Neuronal stem cell (in vitro differentiated cells): ENCODE data around the gene STX16.

Experiments
- DNase-seq: peaks from one replicate; pipeline ENCODE4 v3.0.0-alpha.2; 2013; ENCODE audit warnings: low spot score
- H2AFZ ChIP-seq: one replicate; pipeline ENCODE4 v1.6.1; 2013; ENCODE audit warnings: mild to moderate bottlenecking, low read length, inconsistent platforms
- H2AK5ac ChIP-seq: 2 replicates; pipeline ENCODE4 v1.6.1; 2013; ENCODE audit warnings: low read depth, mild to moderate bottlenecking, inconsistent platforms, low read length, moderate library complexity, mixed read lengths
- H2BK120ac ChIP-seq: 2 replicates; pipeline ENCODE4 v1.6.1; 2013; ENCODE audit warnings: low read depth, mild to moderate bottlenecking, inconsistent platforms, low read length, moderate library complexity, mixed read lengths
- H2BK12ac ChIP-seq: one replicate; pipeline ENCODE4 v1.6.1; 2013; ENCODE audit warnings: low read length, inconsistent platforms
- H2BK15ac ChIP-seq: 2 replicates; pipeline ENCODE4 v1.6.1; 2013; ENCODE audit warnings: mild to moderate bottlenecking, low read length, inconsistent platforms, mixed read lengths
- H2BK5ac ChIP-seq: one replicate; pipeline ENCODE4 v1.6.1; 2013; ENCODE audit warnings: inconsistent platforms, mild to moderate bottlenecking, low read length, moderate library complexity
- H3K14ac ChIP-seq: one replicate; pipeline ENCODE4 v1.6.1; 2013; ENCODE audit warnings: low read length, inconsistent platforms
- H3K18ac ChIP-seq: 2 replicates; pipeline ENCODE4 v1.6.1; 2013; ENCODE audit warnings: low read length, inconsistent platforms
- H3K23ac ChIP-seq: 2 replicates; pipeline ENCODE4 v1.6.1; 2013; ENCODE audit warnings: low read depth, mild to moderate bottlenecking, mixed read lengths, low read length, inconsistent platforms; ENCODE audit not compliant: poor library complexity
- H3K27ac ChIP-seq: replicated peaks from 3 replicates; pipeline ENCODE4 v1.5.1; 2013; ENCODE audit warnings: low read length, inconsistent platforms
- H3K27me3 ChIP-seq, 3 experiments: 2 replicates each; pipeline ENCODE4 v1.6.1; 2013; ENCODE audit warnings: low read length in 3 of 3, mild to moderate bottlenecking in 2 of 3, inconsistent platforms in 1 of 3, low read depth in 1 of 3, mixed read lengths in 1 of 3, moderate library complexity in 1 of 3; ENCODE audit not compliant: control insufficient read depth in 3 of 3, insufficient read depth in 3 of 3
- H3K36me3 ChIP-seq, 2 donors: replicated peaks in 1 of 2; 2 replicates each; pipeline ENCODE4 v1.6.1; 2013; ENCODE audit warnings: low read length in 2 of 2; ENCODE audit not compliant: control insufficient read depth in 2 of 2, insufficient read depth in 2 of 2
- H3K4ac ChIP-seq: 2 replicates; pipeline ENCODE4 v1.6.1; 2013; ENCODE audit warnings: inconsistent platforms, mild to moderate bottlenecking, low read length, moderate library complexity
- H3K4me1 ChIP-seq, 2 donors: 1 replicate in 1 of 2; 2 replicates in 1 of 2; pipeline ENCODE4 v1.6.1; 2013; ENCODE audit warnings: low read length in 2 of 2, low read depth in 1 of 2; ENCODE audit not compliant: control insufficient read depth in 2 of 2, insufficient read depth in 1 of 2
- H3K4me2 ChIP-seq: one replicate; pipeline ENCODE4 v1.6.1; 2013; ENCODE audit warnings: mild to moderate bottlenecking, low read length, inconsistent platforms; ENCODE audit not compliant: insufficient read depth, poor library complexity, severe bottlenecking
- H3K4me3 ChIP-seq, 2 donors: 2 replicates each; pipeline ENCODE4 v1.5.1; 2013; ENCODE audit warnings: low read length in 2 of 2, mild to moderate bottlenecking in 2 of 2, inconsistent platforms in 1 of 2, moderate library complexity in 1 of 2
- H3K79me1 ChIP-seq: one replicate; pipeline ENCODE4 v1.6.1; 2013; ENCODE audit warnings: low read depth, mild to moderate bottlenecking, inconsistent platforms, low read length, moderate library complexity
- H3K9ac ChIP-seq: one replicate; pipeline ENCODE4 v1.6.1; 2013; ENCODE audit warnings: mild to moderate bottlenecking, low read depth, low read length, inconsistent platforms; ENCODE audit not compliant: poor library complexity
- H3K9me3 ChIP-seq, 2 donors: replicated peaks in 1 of 2; 2 replicates each; pipeline versions ENCODE3 to v1.6.1; 2013; ENCODE audit warnings: low read length in 2 of 2, mild to moderate bottlenecking in 2 of 2, inconsistent platforms in 1 of 2, low read depth in 1 of 2, mixed read lengths in 1 of 2, moderate library complexity in 1 of 2; ENCODE audit not compliant: control insufficient read depth in 2 of 2, insufficient read depth in 1 of 2
- H4K8ac ChIP-seq: one replicate; pipeline ENCODE4 v1.6.1; 2013; ENCODE audit warnings: low read depth, mild to moderate bottlenecking, inconsistent platforms, low read length, moderate library complexity
- H4K91ac ChIP-seq: one replicate; pipeline ENCODE4 v1.6.1; 2013; ENCODE audit warnings: low read length, low read depth, mild to moderate bottlenecking, inconsistent platforms; ENCODE audit not compliant: poor library complexity
- WGBS, 2 donors: extraction: QIAGEN DNeasy Blood & Tissue Kit; methylation state at CpG; one replicate each; pipeline ENCODE4 v1.1.7; 2013; ENCODE audit warnings: missing lambda C conversion rate in 2 of 2, mixed read lengths in 1 of 2; ENCODE audit not compliant: insufficient read length in 2 of 2, insufficient replicate concordance in 1 of 2; ENCODE audit errors: extremely low coverage in 2 of 2; 5-methylcytosine and 5-hydroxymethylcytosine counted together

STX16 gene

DNA sequence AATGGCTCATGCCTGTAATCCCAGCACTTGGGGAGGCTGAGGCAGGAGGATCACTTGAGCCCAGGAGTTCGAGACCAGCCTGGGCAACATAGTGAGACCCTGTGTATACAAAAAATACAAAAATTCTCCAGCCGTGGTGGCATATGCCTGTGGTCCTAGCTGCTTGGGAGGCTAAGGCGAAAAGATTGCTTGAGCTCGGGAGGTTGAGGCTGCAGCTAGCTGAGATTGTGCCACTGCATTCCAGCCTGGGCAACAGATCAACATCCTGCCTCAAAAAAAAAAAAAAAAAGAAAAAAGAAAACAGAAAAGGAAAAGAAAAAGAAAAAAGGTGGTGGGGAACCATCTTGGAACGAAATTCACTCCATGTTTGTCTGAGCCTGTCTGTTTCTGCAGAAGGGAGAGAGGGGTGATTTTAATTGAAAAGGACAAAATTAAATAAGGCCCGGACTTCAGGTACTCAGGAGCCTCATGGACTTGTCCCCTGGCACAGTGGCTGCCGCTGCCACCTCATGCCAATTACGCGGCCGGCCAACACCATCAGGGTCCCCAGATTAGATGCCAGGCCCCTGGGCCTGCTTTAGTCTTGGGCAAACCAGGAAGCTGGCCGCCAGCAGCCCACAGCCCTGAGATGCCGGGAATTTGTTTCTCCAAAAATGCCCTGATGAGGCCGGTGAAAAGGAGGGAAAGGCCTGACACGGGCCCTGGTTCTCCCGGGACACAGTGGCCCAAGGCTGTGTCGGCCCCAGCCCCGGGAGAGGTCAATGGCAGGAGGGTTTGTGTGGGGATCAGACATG lies 37.8 kb upstream of the STX16 start:
- Histone ChIP-seq H3K4me1 (no peaks in the 10 kb centered on the region), H3K14ac (no peak overlapping the region), H2BK120ac (no peak overlapping the region), H3K36me3 (no peaks in the 10 kb centered on the region), H2AFZ (no peak overlapping the region), H3K4me3 (no peak overlapping the region), H3K23ac (no peak overlapping the region), H2AK5ac (no peak overlapping the region), H2BK15ac (no peak overlapping the region), H3K4me2 (no peak overlapping the region), H3K4ac (no peak overlapping the region), H3K18ac (no peak overlapping the region), H3K27ac (no peak overlapping the region), H4K8ac (no peak overlapping the region), H3K79me1 (no peaks in the 10 kb centered on the region), H4K91ac (no peak overlapping the region), H3K27me3 (peaks cover 0 to 3% (median 0%) of the 10 kb centered on the region in 3 experiments), H3K9me3 (peaks cover 2 to 3% of the 10 kb centered on the region in 2 donors), H2BK12ac (no peak overlapping the region), H2BK5ac (no peak overlapping the region), H3K9ac (no peak overlapping the region)
- DNase-seq = no peak
- no CpG with 5 or more reads among the region's 17 CpGs for WGBS, 2 donors

- Histone ChIP-seq H3K79me1 (no peaks in the 10 kb centered on the region), H2BK15ac (peak overlapping the region; percentile 52), H3K4me1 (peaks cover 0 to 2% of the 10 kb centered on the region in 2 donors), H3K36me3 (no peaks in the 10 kb centered on the region), H2BK12ac (no peak overlapping the region), H2BK5ac (no peak overlapping the region), H3K9ac (peak overlapping the region; percentile 46), H3K27me3 (peaks cover 0 to 3% (median 0%) of the 10 kb centered on the region in 3 experiments), H3K4me2 (no peak overlapping the region), H2AK5ac (peak overlapping the region; percentile 64), H3K27ac (no peak overlapping the region), H3K4me3 (no peak overlapping the region), H3K9me3 (peaks cover 2 to 3% of the 10 kb centered on the region in 2 donors), H4K8ac (no peak overlapping the region), H3K18ac (peak overlapping the region; percentile 84), H3K23ac (peak overlapping the region; percentile 34), H2AFZ (no peak overlapping the region), H4K91ac (peak overlapping the region; percentile 25), H3K14ac (peak overlapping the region; percentile 85), H2BK120ac (no peak overlapping the region), H3K4ac (peak overlapping the region; percentile 18)
- no peak for DNase-seq
- WGBS, 2 donors = no CpG with 5 or more reads among the region's 14 CpGs
These were observed 36.7 kb upstream of the STX16 start for GRCh38 chr20:58614366-58614765.

DNA sequence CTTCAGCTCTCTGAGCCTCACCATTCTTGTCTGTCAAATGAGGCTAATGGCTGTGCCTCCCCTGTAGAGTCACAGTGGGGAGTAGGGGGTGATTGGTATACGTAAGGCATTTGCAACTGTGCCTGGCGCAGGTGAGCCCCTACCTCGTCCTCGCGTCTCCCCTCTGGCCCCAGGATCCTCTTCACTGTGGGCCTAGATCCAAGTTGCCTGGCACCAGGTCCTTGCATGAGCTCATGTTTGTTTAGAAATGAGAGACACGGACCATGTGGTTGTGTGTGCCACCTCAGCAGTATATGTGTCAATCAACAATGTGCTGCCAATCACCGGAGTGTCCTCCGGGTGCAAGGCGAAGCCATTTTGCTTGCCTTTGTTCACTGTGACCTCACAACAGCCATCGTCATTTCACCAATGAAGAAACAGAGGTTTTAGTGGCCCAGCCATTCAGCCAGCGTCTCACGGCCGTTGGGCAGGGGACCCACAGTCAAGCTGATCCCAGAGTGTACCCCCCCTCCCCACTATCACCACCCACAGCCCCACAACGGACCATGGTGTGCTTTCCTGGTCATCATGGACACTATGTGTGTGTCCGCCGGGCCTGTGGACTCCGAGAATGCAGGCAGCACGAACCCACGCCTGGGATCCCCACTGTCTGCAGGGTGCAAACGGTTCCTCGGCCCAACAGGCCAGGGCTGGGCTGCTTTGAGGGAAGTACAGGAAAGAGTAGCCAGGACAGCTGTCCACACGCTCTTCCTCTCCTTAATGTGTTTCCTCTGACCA lies 35.9 kb upstream of the STX16 start:
- peaks cover 0 to 2% of the 10 kb centered on the region in 2 donors for H3K4me1 ChIP-seq
- no peak overlapping the region for H3K18ac ChIP-seq
- H3K27ac ChIP-seq = no peak overlapping the region
- no peak overlapping the region for H3K4ac ChIP-seq
- H3K4me2 ChIP-seq = no peak overlapping the region
- H4K91ac ChIP-seq = no peak overlapping the region
- peak overlapping the region; percentile 13 for H2AK5ac ChIP-seq
- H3K9me3 ChIP-seq = peaks cover 2 to 3% of the 10 kb centered on the region in 2 donors
- H3K23ac ChIP-seq = no peak overlapping the region
- H2AFZ ChIP-seq = no peak overlapping the region
- no peak overlapping the region for H4K8ac ChIP-seq
- H3K36me3 ChIP-seq = no peaks in the 10 kb centered on the region
- WGBS, 2 donors = no CpG with 5 or more reads among the region's 22 CpGs
- no peak overlapping the region for H2BK12ac ChIP-seq
- no peak overlapping the region for H3K4me3 ChIP-seq
- H3K9ac ChIP-seq = no peak overlapping the region
- H3K27me3 ChIP-seq = peaks cover 0 to 3% (median 0%) of the 10 kb centered on the region in 3 experiments
- no peak for DNase-seq
- H3K79me1 ChIP-seq = no peaks in the 10 kb centered on the region
- no peak overlapping the region for H2BK5ac ChIP-seq
- no peak overlapping the region for H3K14ac ChIP-seq
- H2BK120ac ChIP-seq = no peak overlapping the region
- H2BK15ac ChIP-seq = no peak overlapping the region

- no CpG with 5 or more reads among the region's 7 CpGs for WGBS, 2 donors
- H4K8ac ChIP-seq = no peak overlapping the region
- H3K27ac ChIP-seq = no peak overlapping the region
- H4K91ac ChIP-seq = no peak overlapping the region
- no peak overlapping the region for H3K9ac ChIP-seq
- no peak overlapping the region for H3K4ac ChIP-seq
- H3K79me1 ChIP-seq = no peaks in the 10 kb centered on the region
- no peak overlapping the region for H2BK120ac ChIP-seq
- no peak overlapping the region for H2BK5ac ChIP-seq
- no peak for DNase-seq
- peaks cover 0 to 2% of the 10 kb centered on the region in 2 donors for H3K4me1 ChIP-seq
- no peaks in the 10 kb centered on the region for H3K36me3 ChIP-seq
- H2BK15ac ChIP-seq = no peak overlapping the region
- H3K27me3 ChIP-seq = peaks cover 0 to 3% (median 0%) of the 10 kb centered on the region in 3 experiments
- no peak overlapping the region for H3K4me2 ChIP-seq
- peak overlapping the region; percentile 56 for H3K23ac ChIP-seq
- no peak overlapping the region for H3K18ac ChIP-seq
- no peak overlapping the region for H2AK5ac ChIP-seq
- H2AFZ ChIP-seq = no peak overlapping the region
- no peak overlapping the region for H3K14ac ChIP-seq
- H3K9me3 ChIP-seq = peaks cover 3% of the 10 kb centered on the region in 2 donors
- H2BK12ac ChIP-seq = no peak overlapping the region
- H3K4me3 ChIP-seq = no peak overlapping the region
These were observed 34.7 kb upstream of the STX16 start for GRCh38 chr20:58616411-58616810.
